Testis (tissue), 3 donors: ENCODE results near the gene AASS. TPM values are rescaled to one million over a fixed set of nuclear protein-coding genes. Genes with fewer than 3 reads are reported as not detected.

Experiments used
- DNase-seq: peaks from one replicate; pipeline ENCODE4 v3.0.0-alpha.2; 2019
- H3K27ac ChIP-seq, 2 donors: fragments of 200-600 bp; sonication (generic); one replicate each; pipeline ENCODE4 v1.5.1; 2019
- H3K27me3 ChIP-seq: fragments of 200-600 bp; sonication (generic); one replicate; pipeline ENCODE4 v1.5.1; 2019
- H3K36me3 ChIP-seq: fragments of 200-600 bp; sonication (generic); one replicate; pipeline ENCODE4 v1.5.1; 2017; ENCODE audit warnings: low read depth; ENCODE audit errors: missing control alignments
- H3K4me1 ChIP-seq: fragments of 200-600 bp; sonication (generic); one replicate; pipeline ENCODE4 v1.5.1; 2019
- H3K4me3 ChIP-seq, 2 donors: fragments of 200-600 bp; sonication (generic); one replicate each; pipeline ENCODE4 v1.5.1; 2017 to 2019
- H3K9me3 ChIP-seq: fragments of 200-600 bp; sonication (generic); one replicate; pipeline ENCODE4 v1.5.1; 2017
- POLR2A ChIP-seq: fragments of 450-650 bp; IDR thresholded peaks from one replicate; pipeline ENCODE4 v1.6.1; 2017; ENCODE audit warnings: antibody characterized with exemption, mild to moderate bottlenecking, moderate library complexity
- WGBS, 2 donors: methylation state at CpG; one replicate each; pipeline ENCODE4 v1.1.5; 2018; 5-methylcytosine and 5-hydroxymethylcytosine counted together
- intact Hi-C: fragments of 100-400 bp; cut with DNase I; formaldehyde crosslinking; loops from one replicate; pipeline ENCODE4 v1.15.1; 2023; ENCODE audit warnings: low total_unique reads
- polyA plus RNA-seq: library from polyadenylated mRNA; stranded (reverse); fragments of 350-450 nt; fragmentation: Illumina TruSeq; extraction: RNeasy Lipid Tissue Mini Kit (QIAGEN cat#74804); gene quantifications from one replicate; pipeline ENCODE4 v1.2.3, GENCODE V29; 2014; ENCODE audit warnings: low read depth, low replicate concordance; ENCODE audit not compliant: insufficient read depth
- total RNA-seq, 2 donors: library from RNA; depleted of rRNA; stranded (reverse); fragments of >200 nt; gene quantifications; one replicate each; pipeline ENCODE4 v1.2.3, GENCODE V29; 2016
- TF ChIP-seq, protein P1 (sequence below), 3 experiments: fragments of 450-650 bp in 2 of 3; fragments of 200-600 bp in 1 of 3; sonication (generic) in 1 of 3; IDR thresholded peaks; one replicate each; pipeline ENCODE4 v1.5.1; 2016 to 2019; ENCODE audit warnings: antibody characterized with exemption in 3 of 3, mild to moderate bottlenecking in 2 of 3, moderate library complexity in 1 of 3

Gene AASS
- total and polyA plus RNA-seq, 3 donors from 2014 or later: 7.5 to 29.8 (median 29.3) TPM

GRCh38 chr7:122166740-122167139, 22.7 kb upstream of the AASS start:
- Histone ChIP-seq H3K36me3 (no peaks in the 10 kb centered on the region), H3K27ac (no peak overlapping the region), H3K4me3 (no peak overlapping the region), H3K4me1 (no peaks in the 10 kb centered on the region), H3K27me3 (no peaks in the 10 kb centered on the region), H3K9me3 (no peaks in the 10 kb centered on the region)
- intact Hi-C loops: no loop called here
- TF ChIP-seq, protein P1, sequence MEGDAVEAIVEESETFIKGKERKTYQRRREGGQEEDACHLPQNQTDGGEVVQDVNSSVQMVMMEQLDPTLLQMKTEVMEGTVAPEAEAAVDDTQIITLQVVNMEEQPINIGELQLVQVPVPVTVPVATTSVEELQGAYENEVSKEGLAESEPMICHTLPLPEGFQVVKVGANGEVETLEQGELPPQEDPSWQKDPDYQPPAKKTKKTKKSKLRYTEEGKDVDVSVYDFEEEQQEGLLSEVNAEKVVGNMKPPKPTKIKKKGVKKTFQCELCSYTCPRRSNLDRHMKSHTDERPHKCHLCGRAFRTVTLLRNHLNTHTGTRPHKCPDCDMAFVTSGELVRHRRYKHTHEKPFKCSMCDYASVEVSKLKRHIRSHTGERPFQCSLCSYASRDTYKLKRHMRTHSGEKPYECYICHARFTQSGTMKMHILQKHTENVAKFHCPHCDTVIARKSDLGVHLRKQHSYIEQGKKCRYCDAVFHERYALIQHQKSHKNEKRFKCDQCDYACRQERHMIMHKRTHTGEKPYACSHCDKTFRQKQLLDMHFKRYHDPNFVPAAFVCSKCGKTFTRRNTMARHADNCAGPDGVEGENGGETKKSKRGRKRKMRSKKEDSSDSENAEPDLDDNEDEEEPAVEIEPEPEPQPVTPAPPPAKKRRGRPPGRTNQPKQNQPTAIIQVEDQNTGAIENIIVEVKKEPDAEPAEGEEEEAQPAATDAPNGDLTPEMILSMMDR (IDR thresholded peaks at IDR 0.05): no peak
- no peak for TF ChIP-seq POLR2A
- no peak for DNase-seq
- 24 to 30% methylated on average over 1 of the region's 1 CpG for WGBS, 2 donors

- H3K27ac ChIP-seq: no peak overlapping the region
- H3K9me3 ChIP-seq: no peaks in the 10 kb centered on the region
- no peak overlapping the region for H3K4me3 ChIP-seq
- H3K36me3 ChIP-seq: no peaks in the 10 kb centered on the region
- DNase-seq: no peak
- TF ChIP-seq, protein P1 (IDR thresholded peaks at IDR 0.05): no peak
- no peak for TF ChIP-seq POLR2A
- no peaks in the 10 kb centered on the region for H3K4me1 ChIP-seq
- H3K27me3 ChIP-seq: no peaks in the 10 kb centered on the region
- intact Hi-C loops: no loop called here
- WGBS, 2 donors: 74 to 80% methylated on average over 3 of the region's 3 CpGs
These were observed 22.2 kb upstream of the AASS start for GRCh38 chr7:122166275-122166674.

- Histone ChIP-seq H3K27me3 (no peaks in the 10 kb centered on the region), H3K4me1 (no peaks in the 10 kb centered on the region), H3K36me3 (no peaks in the 10 kb centered on the region), H3K4me3 (no peak overlapping the region), H3K9me3 (no peaks in the 10 kb centered on the region), H3K27ac (no peak overlapping the region)
- intact Hi-C loops: no loop called here
- TF ChIP-seq, protein P1 (IDR thresholded peaks at IDR 0.05): no peak
- TF ChIP-seq POLR2A: no peak
- 23 to 40% methylated on average over 3 of the region's 3 CpGs for WGBS, 2 donors
- no peak for DNase-seq
These were observed 17.6 kb upstream of the AASS start for GRCh38 chr7:122161628-122162027.

DNA sequence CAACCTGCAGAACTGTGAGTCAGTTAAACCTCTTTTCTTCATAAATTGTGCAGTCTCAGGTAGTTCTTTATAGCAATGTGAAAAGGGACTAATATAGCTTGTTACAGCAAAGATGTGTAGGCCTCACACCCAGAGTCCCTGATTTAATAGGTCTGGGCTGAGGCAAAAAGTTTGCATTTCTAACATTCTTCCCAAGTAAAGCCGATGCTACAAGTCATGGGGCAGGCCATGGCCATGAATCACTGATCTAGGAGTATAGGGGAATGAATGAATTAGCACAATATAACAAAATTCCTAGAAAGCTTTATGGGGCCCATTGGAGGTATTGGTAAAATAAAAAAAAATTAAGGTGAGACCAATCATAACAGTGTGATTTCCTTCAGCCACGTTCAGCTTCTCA, 11.5 kb upstream of the AASS start:
- H3K27ac ChIP-seq: no peak overlapping the region
- intact Hi-C loops: no loop called here
- TF ChIP-seq POLR2A: no peak
- TF ChIP-seq, protein P1 (IDR thresholded peaks at IDR 0.05): no peak

GRCh38 chr7:122148878-122149277, 4.8 kb upstream of the AASS start:
- TF ChIP-seq POLR2A: no peak
- intact Hi-C loops: no loop called here
- DNase-seq: no peak

More for the DNA sequence above, 11.5 kb upstream of the AASS start:
- Histone ChIP-seq H3K4me1 (no peaks in the 10 kb centered on the region), H3K27me3 (no peaks in the 10 kb centered on the region), H3K36me3 (no peaks in the 10 kb centered on the region), H3K9me3 (no peaks in the 10 kb centered on the region), H3K4me3 (no peak overlapping the region)
- 69 to 81% methylated on average over 2 of the region's 2 CpGs for WGBS, 2 donors
- no peak for DNase-seq

More at GRCh38 chr7:122148878-122149277, 4.8 kb upstream of the AASS start:
- Histone ChIP-seq H3K36me3 (no peaks in the 10 kb centered on the region), H3K27ac (no peak overlapping the region), H3K4me3 (no peak overlapping the region), H3K27me3 (no peaks in the 10 kb centered on the region), H3K4me1 (peaks cover 3% of the 10 kb centered on the region), H3K9me3 (no peaks in the 10 kb centered on the region)
- 50 to 62% methylated on average over 2 of the region's 2 CpGs for WGBS, 2 donors
